Measurements from ENCODE around the gene CSF3. TPM values are rescaled to one million over a fixed set of nuclear protein-coding genes. Genes with fewer than 3 reads are reported as not detected.

The CSF3 gene
- total RNA-seq, 1 experiment from 2014 or later: not detected

GRCh38 chr17:40038882-40039513 is 23.8 kb downstream of the CSF3 start:
- no peaks in the 10 kb centered on the region for H3K9me2 ChIP-seq (ENCODE audit: insufficient read depth)
- ChIA-PET CTCF (interaction anchor here (0.7 to 1.0 kb wide), 2 partner anchors 33 to 118 kb away, joined by 3 read pairs; no protein-coding TSS in a partner anchor), POLR2A (ENCODE audit: unreplicated experiment) (interaction anchor here (0.6 kb wide), 1 partner anchor 129 kb away, joined by 3 read pairs; no protein-coding TSS in a partner anchor)
- no peak for TF ChIP-seq EZH2 (IDR thresholded peaks at IDR 0.05; ENCODE audit: low read depth)
- TF ChIP-seq CTCF (conservative IDR thresholded peaks at IDR 0.05): peak; percentile 54
- peak in 1 of 2 experiments; percentile 32 for DNase-seq
- H2AFZ ChIP-seq: no peak overlapping the region
- no peak overlapping the region for H3K4me3 ChIP-seq
- peaks cover 13% of the 10 kb centered on the region; the same call in 1 of the 2 replicates for H3F3A ChIP-seq (ENCODE audit: insufficient read depth, low read depth)
- no TSS peak for BruUV-seq (replicated peaks)
- H3K9me3 ChIP-seq (ENCODE audit: insufficient read depth, low read depth): no peaks in the 10 kb centered on the region
- intact Hi-C loops (cut with micrococcal nuclease; ENCODE audit: unreplicated experiment): no loop called here
- no peaks in the 10 kb centered on the region for H3K4me1 ChIP-seq (replicated peaks; ENCODE audit: insufficient read depth)
- H3K4me2 ChIP-seq: no peak overlapping the region
- H3K27ac ChIP-seq: no peak overlapping the region
- H3K79me2 ChIP-seq (ENCODE audit: low read depth): no peaks in the 10 kb centered on the region
- no peaks in the 10 kb centered on the region for H3K27me3 ChIP-seq (ENCODE audit: insufficient read depth, low read depth)
- H3K36me3 ChIP-seq (ENCODE audit: low read depth): 0 out of 2 replicates have a peak, but pooled peaks cover 2% of the 10 kb centered on the region
- no peaks in the 10 kb centered on the region for H4K20me1 ChIP-seq (ENCODE audit: insufficient read depth)

GRCh38 chr17:40041196-40041595 is 26.0 kb downstream of the CSF3 start:
- no peaks in the 10 kb centered on the region for H3K79me2 ChIP-seq (ENCODE audit: low read depth)
- H3K9me3 ChIP-seq (ENCODE audit: insufficient read depth, low read depth): no peaks in the 10 kb centered on the region
- H3K4me3 ChIP-seq: no peak overlapping the region
- no peaks in the 10 kb centered on the region for H3K4me1 ChIP-seq (replicated peaks; ENCODE audit: insufficient read depth)
- no peak overlapping the region for H3K4me2 ChIP-seq
- DNase-seq: no peak
- no peak overlapping the region for H2AFZ ChIP-seq
- intact Hi-C loops (cut with micrococcal nuclease; ENCODE audit: unreplicated experiment): no loop called here
- no peak for TF ChIP-seq CTCF (conservative IDR thresholded peaks at IDR 0.05)
- TF ChIP-seq EZH2 (IDR thresholded peaks at IDR 0.05; ENCODE audit: low read depth): no peak
- peaks cover 13% of the 10 kb centered on the region; the same call in 1 of the 2 replicates for H3F3A ChIP-seq (ENCODE audit: insufficient read depth, low read depth)
- no TSS peak for BruUV-seq (replicated peaks)
- H3K27ac ChIP-seq: no peak overlapping the region
- ChIA-PET POLR2A (ENCODE audit: unreplicated experiment) (no interaction called here), CTCF (no interaction called here)
- H3K36me3 ChIP-seq (ENCODE audit: low read depth): no peaks in the 10 kb centered on the region
- H4K20me1 ChIP-seq (ENCODE audit: insufficient read depth): no peaks in the 10 kb centered on the region
- H3K9me2 ChIP-seq (ENCODE audit: insufficient read depth): no peaks in the 10 kb centered on the region
- H3K27me3 ChIP-seq (ENCODE audit: insufficient read depth, low read depth): no peaks in the 10 kb centered on the region

GRCh38 chr17:40056379-40057015 is 41.3 kb downstream of the CSF3 start:
- Histone ChIP-seq H3K27me3 (ENCODE audit: insufficient read depth, low read depth) (peaks cover 12% of the 10 kb centered on the region; the same call in 1 of the 2 replicates), H4K20me1 (ENCODE audit: insufficient read depth) (no peaks in the 10 kb centered on the region), H3K4me2 (no peak overlapping the region), H3K9me2 (ENCODE audit: insufficient read depth) (no peaks in the 10 kb centered on the region), H3K36me3 (ENCODE audit: low read depth) (no peaks in the 10 kb centered on the region; the same call in 1 of the 2 replicates), H3K27ac (no peak overlapping the region), H3K4me1 (replicated peaks; ENCODE audit: insufficient read depth) (0 out of 2 replicates have a peak, but pooled peaks cover 4% of the 10 kb centered on the region), H2AFZ (no peak overlapping the region), H3K9me3 (ENCODE audit: insufficient read depth, low read depth) (no peaks in the 10 kb centered on the region), H3K79me2 (ENCODE audit: low read depth) (0 out of 2 replicates have a peak, but pooled peaks cover 6% of the 10 kb centered on the region), H3F3A (ENCODE audit: insufficient read depth, low read depth) (peaks cover 3% of the 10 kb centered on the region; the same call in 1 of the 2 replicates), H3K4me3 (no peak overlapping the region)
- intact Hi-C loops (cut with micrococcal nuclease; ENCODE audit: unreplicated experiment): no loop called here
- POLR2A ChIA-PET (ENCODE audit: unreplicated experiment): no interaction called here
- no peak for DNase-seq
- BruUV-seq (replicated peaks): no TSS peak
- no peak for TF ChIP-seq EZH2 (IDR thresholded peaks at IDR 0.05; ENCODE audit: low read depth)
- no peak for TF ChIP-seq CTCF (conservative IDR thresholded peaks at IDR 0.05)
- CTCF ChIA-PET: interaction anchor here (0.5 kb wide), 1 partner anchor 22 kb away, joined by 5 read pairs; no protein-coding TSS in a partner anchor

Measured in PC-9 (cell line).